GM12878 (cell line): ENCODE measurements around the gene DEK. TPM values are rescaled to one million over a fixed set of nuclear protein-coding genes. Genes with fewer than 3 reads are reported as not detected.
"Not testable (repeated sequence)": the region's sequence is repeated elsewhere in the genome, so short reads cannot be mapped to it uniquely, and the experiment has no call there.

ENCODE experiments used
- ATAC-seq: fragments of 200-7000 bp; cut with Tn5 transposase; 3 replicates; pipeline ENCODE4 v1.9.1; 2020; ENCODE audit warnings: mild to moderate bottlenecking, moderate library complexity
- BruUV-seq: library from RNA; stranded (reverse); fragments of 400-500 nt; replicated peaks from 2 replicates; lab custom pipeline; 2021; lab: Mats Ljungman, UMichigan
- CTCF ChIA-PET: fragments of 300-600 bp; sonication (Branson Sonifier 250); formaldehyde crosslinking; extraction: SDS; loops from one replicate; lab custom pipeline; 2021; ENCODE audit warnings: inconsistent platforms; lab: Yijun Ruan, JAX
- POLR2A ChIA-PET: fragments of 350-600 bp; formaldehyde crosslinking; extraction: SDS; loops from one replicate; lab custom pipeline; 2021; ENCODE audit warnings: inconsistent platforms; lab: Charles Lee
- RAD21 ChIA-PET: fragments of 300-600 bp; sonication (Branson Sonifier 250); formaldehyde crosslinking; loops from one replicate; lab custom pipeline; 2023; ENCODE audit warnings: antibody characterized with exemption; ENCODE audit not compliant: unreplicated experiment; lab: Charles Lee
- SMC1A ChIA-PET: fragments of 300-600 bp; sonication (Branson Sonifier 250); formaldehyde crosslinking; loops from one replicate; lab custom pipeline; 2023; ENCODE audit not compliant: unreplicated experiment, uncharacterized antibody; lab: Charles Lee
- DNase-seq: peaks from one replicate; pipeline ENCODE4 v3.0.0-alpha.2; 2011; ENCODE audit warnings: low read depth, low spot score
- FAIRE-seq: peaks from 3 replicates; lab custom pipeline; 2011; peaks lifted over from hg19 to GRCh38; lab: Jason Lieb, UNC
- H2AFZ ChIP-seq: 2 replicates; pipeline ENCODE4 v1.6.0; 2011; ENCODE audit warnings: low read depth, low read length, control low read depth; ENCODE audit not compliant: control insufficient read depth
- H3K27ac ChIP-seq: 2 replicates; pipeline ENCODE4 v1.5.1; 2011; ENCODE audit warnings: control low read depth; ENCODE audit not compliant: control insufficient read depth, insufficient read depth
- H3K27me3 ChIP-seq, 2 experiments: replicated peaks in 1 of 2; 2 replicates each; pipeline versions ENCODE4 v1.6.0 to v1.6.1; 2011; ENCODE audit warnings: low read length in 1 of 2; ENCODE audit not compliant: control insufficient read depth in 2 of 2, insufficient read depth in 2 of 2
- H3K36me3 ChIP-seq, 2 experiments: 2 replicates each; pipeline ENCODE4 v1.5.1; 2011; ENCODE audit warnings: low read length in 1 of 2; ENCODE audit not compliant: control insufficient read depth in 2 of 2, insufficient read depth in 2 of 2
- H3K4me1 ChIP-seq: 2 replicates; pipeline ENCODE4 v1.6.1; 2011; ENCODE audit warnings: mild to moderate bottlenecking, low read length, moderate library complexity, mixed read lengths; ENCODE audit not compliant: control insufficient read depth, insufficient read depth
- H3K4me2 ChIP-seq: 2 replicates; pipeline ENCODE4 v1.6.0; 2011; ENCODE audit warnings: control low read depth; ENCODE audit not compliant: control insufficient read depth, insufficient read depth
- H3K4me3 ChIP-seq: fragments of 200-600 bp; sonication (generic); 2 replicates; pipeline ENCODE4 v1.5.1; 2016
- H3K79me2 ChIP-seq: 2 replicates; pipeline ENCODE4 v1.6.0; 2011; ENCODE audit warnings: low read length; ENCODE audit not compliant: control insufficient read depth, insufficient read depth
- H3K9ac ChIP-seq: 2 replicates; pipeline ENCODE4 v1.8.0; 2011; ENCODE audit warnings: low read length, control low read depth, mixed read lengths; ENCODE audit not compliant: control insufficient read depth, insufficient read depth
- H3K9me3 ChIP-seq: replicated peaks from 3 replicates; pipeline ENCODE4 v1.5.1; 2011; ENCODE audit warnings: mild to moderate bottlenecking, low read length; ENCODE audit not compliant: control insufficient read depth, insufficient read depth
- H4K20me1 ChIP-seq: 2 replicates; pipeline ENCODE4 v1.6.0; 2011; ENCODE audit not compliant: control insufficient read depth, insufficient read depth
- E2F8 ChIP-seq: fragments of 450-650 bp; IDR thresholded peaks from 2 replicates; pipeline ENCODE4 v1.6.1; 2018; ENCODE audit warnings: mild to moderate bottlenecking, low read depth, moderate library complexity; ENCODE audit not compliant: partially characterized antibody
- HDAC6 ChIP-seq: fragments of 200-600 bp; sonication (generic); IDR thresholded peaks from one replicate; pipeline ENCODE4 v1.8.0; 2017; ENCODE audit warnings: antibody characterized with exemption; ENCODE audit not compliant: unreplicated experiment
- IKZF2 ChIP-seq, 2 experiments: fragments of 450-650 bp; IDR thresholded peaks; 2 replicates each; pipeline ENCODE4 v1.6.1; 2017; ENCODE audit warnings: mild to moderate bottlenecking in 2 of 2, moderate library complexity in 2 of 2
- JUNB ChIP-seq: IDR thresholded peaks from 2 replicates; pipeline ENCODE4 v1.6.1; 2016; ENCODE audit warnings: antibody characterized with exemption, mild to moderate bottlenecking
- NFIC ChIP-seq: IDR thresholded peaks from 2 replicates; pipeline ENCODE4 v1.6.1; 2012; ENCODE audit warnings: low read depth, mild to moderate bottlenecking, inconsistent platforms, low read length, moderate library complexity
- SMARCA5 ChIP-seq: fragments of 450-650 bp; IDR thresholded peaks from 2 replicates; pipeline ENCODE4 v1.6.1; 2017; ENCODE audit warnings: mild to moderate bottlenecking
- WRNIP1 ChIP-seq: IDR thresholded peaks from 2 replicates; pipeline ENCODE4 v1.6.1; 2011; ENCODE audit warnings: low read depth, low read length, improper control_type of control experiment, borderline replicate concordance
- ZNF622 ChIP-seq: fragments of 450-650 bp; IDR thresholded peaks from 2 replicates; pipeline ENCODE4 v1.6.1; 2017; ENCODE audit warnings: mild to moderate bottlenecking, inconsistent platforms
- ZSCAN29 ChIP-seq: fragments of 450-650 bp; IDR thresholded peaks from 2 replicates; pipeline ENCODE4 v1.6.1; 2017; ENCODE audit warnings: mild to moderate bottlenecking, moderate library complexity
- WGBS: methylation state at CpG from one replicate; pipeline ENCODE4 v1.1.6; 2016; ENCODE audit warnings: low lambda C conversion rate; ENCODE audit not compliant: insufficient replicate concordance, insufficient coverage; ENCODE audit errors: missing lambda C conversion rate; 5-methylcytosine and 5-hydroxymethylcytosine counted together
- in situ Hi-C: fragments of 300-500 bp; cut with MboI; formaldehyde crosslinking; loops from 9 replicates; pipeline ENCODE4 v1.14.3; 2018; ENCODE audit warnings: mixed read lengths
- intact Hi-C: fragments of 100-400 bp; cut with micrococcal nuclease; formaldehyde crosslinking; loops from one replicate; pipeline ENCODE4 v1.14.2; 2022; ENCODE audit not compliant: unreplicated experiment
- polyA plus RNA-seq, 11 experiments: library from polyadenylated mRNA; depleted of rRNA in 4 of 11; unstranded in 6 of 11; stranded (reverse) in 5 of 11; fragments of >200 nt; fragmentation: Nextera tagmentation in 4 of 11; fragmentation: Illumina TruSeq in 1 of 11; extraction: Ambion mirVana in 4 of 11; extraction: Trizol in 1 of 11; gene quantifications; 1 replicate in 1 of 11; 2 replicates in 10 of 11; pipeline versions ENCODE4 v1.2.1 to v1.2.3, GENCODE V29; 2011 to 2016; ENCODE audit warnings: inconsistent platforms in 2 of 11, missing spikeins in 2 of 11, low read depth in 1 of 11
- total RNA-seq, 4 experiments: library from RNA; depleted of rRNA in 3 of 4; stranded (reverse); fragments of >200 nt in 3 of 4; fragmentation: Illumina TruSeq in 1 of 4; extraction: Trizol in 1 of 4; gene quantifications; 2 replicates each; pipeline versions ENCODE4 v1.2.1 to v1.2.3, GENCODE V29; 2013 to 2021

DEK gene
- total and polyA plus RNA-seq, 10 of the 15 experiments (the other 5 are each of a cell fraction or from before 2014, with no cell fraction given): 111 to 346 (median 196) TPM

GRCh38 chr6:18209539-18210197 lies 54.7 kb downstream of the DEK start:
- BruUV-seq: no TSS peak
- no peak overlapping the region for H3K4me2 ChIP-seq
- no peak overlapping the region for H3K4me3 ChIP-seq
- POLR2A ChIA-PET: no interaction called here
- no peaks in the 10 kb centered on the region for H3K27me3 ChIP-seq
- RAD21 ChIA-PET: no interaction called here
- ATAC-seq (no peak), DNase-seq (no peak), FAIRE-seq (no peak)
- no peak overlapping the region for H3K9ac ChIP-seq
- SMC1A ChIA-PET: interaction anchor here (1.0 to 1.2 kb wide), 2 partner anchors 8 to 294 kb away, joined by 3 to 4 read pairs; no protein-coding TSS in a partner anchor
- no peaks in the 10 kb centered on the region; the same call in 1 of the 2 replicates for H4K20me1 ChIP-seq
- intact Hi-C loops (loop anchor here (2.0 kb wide), 1 partner anchor 55 kb away; the partner anchor contains the start of genes KDM1B and TPMT), in situ Hi-C loops (no loop called here)
- H3K79me2 ChIP-seq: no peaks in the 10 kb centered on the region
- peaks cover 37% of the 10 kb centered on the region for H3K4me1 ChIP-seq
- 94% methylated on average over 12 of the region's 12 CpGs for WGBS
- CTCF ChIA-PET: no interaction called here
- H3K9me3 ChIP-seq: no peaks in the 10 kb centered on the region
- no peaks in the 10 kb centered on the region for H3K36me3 ChIP-seq
- H3K27ac ChIP-seq: no peak overlapping the region
- TF ChIP-seq IKZF2 (IDR thresholded peaks at IDR 0.05): no peak
- no peak for TF ChIP-seq SMARCA5
- no peak for TF ChIP-seq E2F8
- TF ChIP-seq ZNF622: no peak
- TF ChIP-seq ZSCAN29: no peak
- no peak for TF ChIP-seq JUNB
- no peak for TF ChIP-seq WRNIP1
- no peak for TF ChIP-seq HDAC6
- TF ChIP-seq NFIC: no peak
- no peak overlapping the region for H2AFZ ChIP-seq

- H3K27ac ChIP-seq, H3K4me3 ChIP-seq, H3K9me3 ChIP-seq, ATAC-seq, H3K27me3 ChIP-seq, SMC1A ChIA-PET, H3K4me2 ChIP-seq, BruUV-seq, FAIRE-seq, H4K20me1 ChIP-seq, H3K79me2 ChIP-seq, in situ Hi-C loops, RAD21 ChIA-PET, CTCF ChIA-PET, POLR2A ChIA-PET, intact Hi-C loops, H2AFZ ChIP-seq, H3K9ac ChIP-seq, DNase-seq, H3K36me3 ChIP-seq: not testable (repeated sequence)
- 96% methylated on average over 9 of the region's 9 CpGs for WGBS
- H3K4me1 ChIP-seq: peaks cover 28% of the 10 kb centered on the region
Measured at GRCh38 chr6:18208778-18209177, 55.6 kb downstream of the DEK start.
